Esophagus muscularis mucosa (tissue), 4 donors: ENCODE results near the gene ADAMTS10. TPM values are rescaled to one million over a fixed set of nuclear protein-coding genes. Genes with fewer than 3 reads are reported as not detected.
"Not testable (repeated sequence)": the region's sequence is repeated elsewhere in the genome, so short reads cannot be mapped to it uniquely, and the experiment has no call there.

Experiments used
- DNase-seq: peaks from one replicate; pipeline ENCODE4 v3.0.0-alpha.2; 2017; ENCODE audit errors: extremely low spot score
- H3K27ac ChIP-seq, 4 donors: fragments of 200-600 bp; sonication (generic); replicated peaks in 1 of 4; 1 replicate in 3 of 4; 2 replicates in 1 of 4; pipeline ENCODE4 v1.5.1; 2016 to 2019; ENCODE audit warnings: mild to moderate bottlenecking in 1 of 4
- H3K27me3 ChIP-seq, 4 donors: fragments of 200-600 bp; sonication (generic); one replicate each; pipeline versions ENCODE4 v1.5.1 to v1.6.0; 2016 to 2019
- H3K36me3 ChIP-seq, 4 donors: fragments of 200-600 bp; sonication (generic); one replicate each; pipeline ENCODE4 v1.5.1; 2016 to 2019
- H3K4me1 ChIP-seq, 4 donors: fragments of 200-600 bp; sonication (generic); one replicate each; pipeline ENCODE4 v1.5.1; 2016 to 2019
- H3K4me3 ChIP-seq, 4 donors: fragments of 200-600 bp; sonication (generic); 1 replicate in 2 of 4; 2 replicates in 2 of 4; pipeline ENCODE4 v1.5.1; 2016 to 2019; ENCODE audit warnings: mild to moderate bottlenecking in 4 of 4, moderate library complexity in 1 of 4
- H3K9me3 ChIP-seq, 4 donors: fragments of 200-600 bp; sonication (generic); 1 replicate in 3 of 4; 2 replicates in 1 of 4; pipeline ENCODE4 v1.5.1; 2016 to 2019
- EP300 ChIP-seq: sonication (generic); formaldehyde crosslinking; IDR thresholded peaks from one replicate; pipeline ENCODE4 v1.6.1; 2017; ENCODE audit warnings: antibody characterized with exemption
- POLR2A ChIP-seq: fragments of 450-650 bp; IDR thresholded peaks from one replicate; pipeline ENCODE4 v1.6.1; 2017; ENCODE audit warnings: antibody characterized with exemption, moderate library complexity, mild to moderate bottlenecking, low read depth
- POLR2AphosphoS5 ChIP-seq, 2 donors: sonication (generic); formaldehyde crosslinking; IDR thresholded peaks; one replicate each; pipeline ENCODE4 v1.6.1; 2017; ENCODE audit warnings: antibody characterized with exemption in 2 of 2
- WGBS: methylation state at CpG from one replicate; pipeline ENCODE4 v1.1.5; 2018; 5-methylcytosine and 5-hydroxymethylcytosine counted together
- intact Hi-C: fragments of 100-400 bp; cut with DNase I; formaldehyde crosslinking; loops from one replicate; pipeline ENCODE4 v1.15.1; 2023
- total RNA-seq, 4 donors: library from RNA; depleted of rRNA; stranded (reverse); fragments of >200 nt; gene quantifications; one replicate each; pipeline versions ENCODE4 v1.1.0 to v1.2.1, GENCODE V29; 2016
- TF ChIP-seq, protein P1 (sequence below), 3 experiments: fragments of 200-600 bp in 2 of 3; fragments of 450-650 bp in 1 of 3; sonication (generic) in 2 of 3; IDR thresholded peaks; one replicate each; pipeline ENCODE4 v1.5.1; 2017 to 2019; ENCODE audit warnings: antibody characterized with exemption in 3 of 3, mild to moderate bottlenecking in 2 of 3, moderate library complexity in 1 of 3

ADAMTS10 gene
- total RNA-seq, 4 donors from 2014 or later, result 13.1 to 25.7 (median 20.3) TPM

DNA sequence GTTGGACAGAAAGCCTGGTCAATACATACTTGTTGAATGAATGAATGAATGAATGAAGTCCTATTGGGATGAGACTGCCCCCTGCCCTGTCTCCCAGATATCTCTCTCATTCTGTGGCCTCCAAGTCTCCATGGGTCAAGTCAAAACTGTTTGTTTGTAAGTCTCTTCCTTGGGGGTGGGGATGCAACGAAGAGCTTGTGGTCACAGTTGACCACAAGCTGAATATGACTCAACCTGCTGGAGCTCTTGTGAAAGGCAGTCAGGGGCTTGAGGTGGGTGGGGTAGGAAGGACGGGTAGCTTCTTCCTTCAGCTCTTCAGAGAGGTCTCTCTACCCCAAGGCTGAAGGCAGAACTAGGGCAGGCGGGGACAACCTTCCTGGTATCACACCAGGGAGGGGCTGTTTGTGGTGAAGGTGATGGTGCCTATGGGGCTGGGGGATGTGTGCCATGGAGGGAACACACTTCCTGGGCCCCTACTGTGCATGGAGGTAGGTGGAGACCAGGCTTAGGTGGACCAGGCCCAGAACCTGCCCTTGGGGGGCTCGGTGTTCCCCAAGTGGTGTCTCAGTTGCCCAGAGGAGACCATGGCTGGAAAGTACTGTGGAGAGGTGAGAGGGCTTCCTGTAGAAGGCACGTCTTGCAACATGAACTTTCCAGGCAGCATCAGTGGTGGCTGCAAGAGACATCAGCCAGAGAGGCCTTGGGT is 41.3 kb downstream of the ADAMTS10 start:
- Histone ChIP-seq H3K4me1 (peaks cover 0 to 4% (median 0%) of the 10 kb centered on the region in 4 donors), H3K4me3 (no peak overlapping the region), H3K9me3 (no peaks in the 10 kb centered on the region), H3K36me3 (no peaks in the 10 kb centered on the region), H3K27ac (no peak overlapping the region), H3K27me3 (no peaks in the 10 kb centered on the region)
- no peak for TF ChIP-seq EP300
- TF ChIP-seq POLR2A, result no peak
- TF ChIP-seq, protein P1, sequence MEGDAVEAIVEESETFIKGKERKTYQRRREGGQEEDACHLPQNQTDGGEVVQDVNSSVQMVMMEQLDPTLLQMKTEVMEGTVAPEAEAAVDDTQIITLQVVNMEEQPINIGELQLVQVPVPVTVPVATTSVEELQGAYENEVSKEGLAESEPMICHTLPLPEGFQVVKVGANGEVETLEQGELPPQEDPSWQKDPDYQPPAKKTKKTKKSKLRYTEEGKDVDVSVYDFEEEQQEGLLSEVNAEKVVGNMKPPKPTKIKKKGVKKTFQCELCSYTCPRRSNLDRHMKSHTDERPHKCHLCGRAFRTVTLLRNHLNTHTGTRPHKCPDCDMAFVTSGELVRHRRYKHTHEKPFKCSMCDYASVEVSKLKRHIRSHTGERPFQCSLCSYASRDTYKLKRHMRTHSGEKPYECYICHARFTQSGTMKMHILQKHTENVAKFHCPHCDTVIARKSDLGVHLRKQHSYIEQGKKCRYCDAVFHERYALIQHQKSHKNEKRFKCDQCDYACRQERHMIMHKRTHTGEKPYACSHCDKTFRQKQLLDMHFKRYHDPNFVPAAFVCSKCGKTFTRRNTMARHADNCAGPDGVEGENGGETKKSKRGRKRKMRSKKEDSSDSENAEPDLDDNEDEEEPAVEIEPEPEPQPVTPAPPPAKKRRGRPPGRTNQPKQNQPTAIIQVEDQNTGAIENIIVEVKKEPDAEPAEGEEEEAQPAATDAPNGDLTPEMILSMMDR (IDR thresholded peaks at IDR 0.05), result no peak
- TF ChIP-seq POLR2AphosphoS5 (IDR thresholded peaks at IDR 0.05), result no peak
- intact Hi-C loops, result no loop called here
- DNase-seq, result no peak
- 76% methylated on average over 5 of the region's 5 CpGs for WGBS

GRCh38 chr19:8567522-8568172 is 42.9 kb downstream of the ADAMTS10 start:
- Histone ChIP-seq H3K27me3 (no peaks in the 10 kb centered on the region), H3K27ac (no peak overlapping the region), H3K9me3 (no peaks in the 10 kb centered on the region), H3K36me3 (no peaks in the 10 kb centered on the region), H3K4me1 (peaks cover 0 to 4% (median 0%) of the 10 kb centered on the region in 4 donors), H3K4me3 (no peak overlapping the region)
- 92% methylated on average over 15 of the region's 15 CpGs for WGBS
- intact Hi-C loops, result no loop called here
- DNase-seq, result no peak
- no peak for TF ChIP-seq EP300
- TF ChIP-seq, protein P1 (IDR thresholded peaks at IDR 0.05), result no peak
- no peak for TF ChIP-seq POLR2A
- no peak for TF ChIP-seq POLR2AphosphoS5 (IDR thresholded peaks at IDR 0.05)

- Histone ChIP-seq H3K9me3 (no peaks in the 10 kb centered on the region), H3K4me3 (no peak overlapping the region), H3K4me1 (peaks cover 0 to 4% (median 0%) of the 10 kb centered on the region in 4 donors), H3K27me3 (no peaks in the 10 kb centered on the region), H3K27ac (no peak overlapping the region), H3K36me3 (no peaks in the 10 kb centered on the region)
- 81% methylated on average over 7 of the region's 7 CpGs for WGBS
- no peak for TF ChIP-seq EP300
- TF ChIP-seq POLR2AphosphoS5 (IDR thresholded peaks at IDR 0.05), result no peak
- TF ChIP-seq POLR2A, result no peak
- TF ChIP-seq, protein P1 (IDR thresholded peaks at IDR 0.05), result no peak
- DNase-seq, result no peak
- intact Hi-C loops, result no loop called here
Observed at GRCh38 chr19:8566855-8567254, 43.7 kb downstream of the ADAMTS10 start.

DNA sequence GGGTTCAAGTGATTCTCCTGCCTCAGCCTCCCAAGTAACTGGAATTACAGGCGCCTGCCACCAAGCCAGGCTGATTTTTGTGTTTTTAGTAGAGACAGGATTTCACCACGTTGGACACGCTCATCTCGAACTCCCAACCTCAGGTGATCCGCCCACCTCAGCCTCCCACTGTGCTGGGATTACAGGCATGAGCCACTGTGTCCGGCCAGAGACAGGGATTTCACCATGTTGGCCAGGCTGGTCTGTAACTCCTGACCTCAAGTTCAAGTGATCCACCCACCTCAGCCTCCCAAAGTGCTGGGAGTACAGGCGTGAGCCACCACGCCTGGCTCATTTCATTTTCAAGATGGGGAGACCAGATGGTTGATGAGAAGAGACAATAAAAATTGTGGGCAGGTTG is 45.6 kb downstream of the ADAMTS10 start:
- DNase-seq, H3K4me1 ChIP-seq, H3K27me3 ChIP-seq, H3K27ac ChIP-seq, H3K4me3 ChIP-seq, intact Hi-C loops, H3K36me3 ChIP-seq, H3K9me3 ChIP-seq: not testable (repeated sequence)
- 80% methylated on average over 8 of the region's 8 CpGs for WGBS

- Histone ChIP-seq H3K9me3 (no peaks in the 10 kb centered on the region), H3K4me3 (no peak overlapping the region), H3K36me3 (no peaks in the 10 kb centered on the region), H3K4me1 (no peaks in the 10 kb centered on the region), H3K27ac (no peak overlapping the region), H3K27me3 (no peaks in the 10 kb centered on the region)
- 61% methylated on average over 2 of the region's 2 CpGs for WGBS
- no peak for TF ChIP-seq EP300
- TF ChIP-seq, protein P1 (IDR thresholded peaks at IDR 0.05), result no peak
- TF ChIP-seq POLR2AphosphoS5 (IDR thresholded peaks at IDR 0.05), result no peak
- TF ChIP-seq POLR2A, result no peak
- DNase-seq, result no peak
- intact Hi-C loops, result no loop called here
Observed at GRCh38 chr19:8561075-8561764, 49.3 kb downstream of the ADAMTS10 start.
